Measurements from ENCODE around the gene SPATA31E1.

- TF ChIP-seq EZH2 (IDR thresholded peaks at IDR 0.05; ENCODE audit: borderline replicate concordance, insufficient read depth, low read depth, low read length, poor library complexity, severe bottlenecking) = no peak
- TF ChIP-seq CTCF (IDR thresholded peaks at IDR 0.05) = no peak
These were observed 1.3 kb downstream of the SPATA31E1 start for GRCh38 chr9:87883990-87884389.

Measured in B cell (primary cell).